Endothelial cell of umbilical vein (primary cell): Measurements from ENCODE around the gene BLTP1. TPM values are rescaled to one million over a fixed set of nuclear protein-coding genes. Genes with fewer than 3 reads are reported as not detected.

ENCODE experiments used
- Bru-seq: library from RNA; stranded (reverse); fragments of 400-500 nt; gene quantifications from one replicate; lab custom pipeline; 2021; lab: Mats Ljungman, UMichigan
- BruChase-seq, 2 experiments: library from RNA; stranded (reverse); fragments of 400-500 nt; gene quantifications; one replicate each; lab custom pipeline; 2021; lab: Mats Ljungman, UMichigan
- BruUV-seq: library from RNA; stranded (reverse); fragments of 400-500 nt; replicated peaks from 2 replicates; lab custom pipeline; 2021; lab: Mats Ljungman, UMichigan
- CTCF ChIA-PET: fragments of 300-600, 350-600 bp; sonication (Branson Sonifier 250); formaldehyde crosslinking; loops from one replicate; lab custom pipeline; 2021; ENCODE audit warnings: antibody characterized with exemption, inconsistent platforms; lab: Charles Lee
- POLR2A ChIA-PET: fragments of 300-600, 350-600 bp; sonication (Branson Sonifier 250); formaldehyde crosslinking; loops from one replicate; lab custom pipeline; 2021; ENCODE audit warnings: antibody characterized with exemption, inconsistent platforms; lab: Charles Lee
- DNase-seq: peaks from one replicate; pipeline ENCODE4 v3.0.0-alpha.2; 2011; ENCODE audit warnings: low read depth, low spot score
- FAIRE-seq: peaks from 2 replicates; lab custom pipeline; 2011; peaks lifted over from hg19 to GRCh38; lab: Jason Lieb, UNC
- H2AFZ ChIP-seq: 2 replicates; pipeline ENCODE4 v1.6.0; 2012; ENCODE audit warnings: low read depth, low read length, control low read depth, inconsistent platforms
- H3K27ac ChIP-seq: 2 replicates; pipeline ENCODE4 v1.5.1; 2011; ENCODE audit warnings: low read depth, mild to moderate bottlenecking, control low read depth, low read length, moderate library complexity; ENCODE audit not compliant: insufficient read depth
- H3K27me3 ChIP-seq, 2 experiments: 2 replicates each; pipeline versions ENCODE4 v1.6.0 to v1.6.1; 2011; ENCODE audit warnings: low read length in 2 of 2, mixed read lengths in 1 of 2; ENCODE audit not compliant: control insufficient read depth in 2 of 2, insufficient read depth in 2 of 2
- H3K36me3 ChIP-seq, 2 experiments: 2 replicates in 1 of 2; 3 replicates in 1 of 2; pipeline ENCODE4 v1.5.1; 2011; ENCODE audit warnings: low read length in 2 of 2, mild to moderate bottlenecking in 1 of 2, moderate library complexity in 1 of 2; ENCODE audit not compliant: control insufficient read depth in 2 of 2, insufficient read depth in 2 of 2; ENCODE audit errors: extremely low read depth in 1 of 2
- H3K4me1 ChIP-seq: 3 replicates; pipeline ENCODE4 v1.5.1; 2011; ENCODE audit warnings: mild to moderate bottlenecking, low read length; ENCODE audit not compliant: control insufficient read depth, insufficient read depth; ENCODE audit errors: extremely low read depth
- H3K4me2 ChIP-seq: 2 replicates; pipeline ENCODE4 v1.6.1; 2011; ENCODE audit warnings: low read length, control low read depth, mixed read lengths; ENCODE audit not compliant: insufficient read depth
- H3K4me3 ChIP-seq, 3 experiments: fragments of 200-600 bp in 1 of 3; sonication (generic), shearing (Covaris generic) in 1 of 3; replicated peaks in 1 of 3; 2 replicates each; pipeline ENCODE4 v1.5.1; 2011 to 2016; ENCODE audit warnings: control low read depth in 3 of 3, low read length in 3 of 3, mild to moderate bottlenecking in 2 of 3, inconsistent platforms in 1 of 3, low read depth in 1 of 3, moderate library complexity in 1 of 3; ENCODE audit not compliant: insufficient read depth in 1 of 3
- H3K79me2 ChIP-seq: 2 replicates; pipeline ENCODE4 v1.6.0; 2012; ENCODE audit warnings: low read length, inconsistent platforms; ENCODE audit not compliant: control insufficient read depth, insufficient read depth
- H3K9ac ChIP-seq: replicated peaks from 2 replicates; pipeline ENCODE3; 2011; ENCODE audit warnings: low read length, control low read depth; ENCODE audit not compliant: insufficient read depth; ENCODE audit errors: extremely low read depth
- H3K9me1 ChIP-seq: replicated peaks from 3 replicates; pipeline ENCODE4 v1.6.0; 2011; ENCODE audit warnings: mild to moderate bottlenecking, low read length; ENCODE audit not compliant: control insufficient read depth, insufficient read depth; ENCODE audit errors: extremely low read depth
- H3K9me3 ChIP-seq: replicated peaks from 2 replicates; pipeline ENCODE4 v1.5.1; 2012; ENCODE audit warnings: low read length, inconsistent platforms; ENCODE audit not compliant: control insufficient read depth, insufficient read depth
- H4K20me1 ChIP-seq: replicated peaks from 2 replicates; pipeline ENCODE3; 2011; ENCODE audit warnings: mild to moderate bottlenecking, low read length; ENCODE audit not compliant: control insufficient read depth, insufficient read depth; ENCODE audit errors: extremely low read depth
- CTCF ChIP-seq, 2 donors: IDR thresholded peaks; 1 replicate in 1 of 2; 2 replicates in 1 of 2; pipeline ENCODE4 v1.5.1; 2011; ENCODE audit warnings: low read length in 2 of 2, mild to moderate bottlenecking in 2 of 2, moderate library complexity in 2 of 2, control low read depth in 1 of 2, inconsistent platforms in 1 of 2, low read depth in 1 of 2; ENCODE audit not compliant: insufficient read depth in 1 of 2; ENCODE audit errors: extremely low read depth in 1 of 2
- EZH2 ChIP-seq: IDR thresholded peaks from 2 replicates; pipeline ENCODE4 v1.6.1; 2012; ENCODE audit warnings: borderline replicate concordance, low read depth, mild to moderate bottlenecking, moderate library complexity, low read length, inconsistent platforms; ENCODE audit not compliant: severe bottlenecking
- FOS ChIP-seq: IDR thresholded peaks from 2 replicates; pipeline ENCODE4 v1.6.1; 2011; ENCODE audit warnings: mild to moderate bottlenecking, low read length, moderate library complexity, borderline replicate concordance; ENCODE audit not compliant: insufficient read depth
- GATA2 ChIP-seq: IDR thresholded peaks from 2 replicates; pipeline ENCODE4 v1.7.0; 2011; ENCODE audit warnings: low read depth, mild to moderate bottlenecking, moderate library complexity, mixed read lengths, low read length; ENCODE audit not compliant: insufficient read length, insufficient read depth
- JUN ChIP-seq: IDR thresholded peaks from 2 replicates; pipeline ENCODE4 v1.6.1; 2011; ENCODE audit warnings: borderline replicate concordance, low read depth; ENCODE audit not compliant: insufficient read length, insufficient read depth
- MYC ChIP-seq: IDR thresholded peaks from one replicate; pipeline ENCODE4 v1.6.1; 2011; ENCODE audit warnings: mild to moderate bottlenecking, low read depth, low read length
- POLR2A ChIP-seq: IDR thresholded peaks from 2 replicates; pipeline ENCODE4 v1.6.1; 2012; ENCODE audit warnings: low read depth, mild to moderate bottlenecking, control low read depth, low read length
- POLR2AphosphoS5 ChIP-seq: IDR thresholded peaks from 2 replicates; pipeline ENCODE4 v1.6.1; 2012; ENCODE audit warnings: low read depth, mild to moderate bottlenecking, control low read depth, low read length, moderate library complexity; ENCODE audit not compliant: insufficient read depth
- dilution Hi-C: fragments of 300-500 bp; cut with MboI; formaldehyde crosslinking; loops from one replicate; pipeline ENCODE4 v1.15.0; 2019; ENCODE audit warnings: low sequenced_read_pairs; ENCODE audit not compliant: extremely low pct_ligation_motif_present
- intact Hi-C: fragments of 100-400 bp; cut with micrococcal nuclease; formaldehyde crosslinking; loops from one replicate; pipeline ENCODE4 v1.10.0; 2022
- long read RNA-seq: library from polyadenylated mRNA; stranded (forward); transcript quantifications from one replicate; pipeline ENCODE4 v2.0.0, GENCODE V29; 2021
- polyA minus RNA-seq, 3 experiments: library from RNA; depleted of rRNA, polyadenylated mRNA; stranded (reverse); fragments of >200 nt; gene quantifications; 1 replicate in 1 of 3; 2 replicates in 2 of 3; pipeline ENCODE4 v1.2.3, GENCODE V29; 2011
- polyA plus RNA-seq, 4 experiments: library from polyadenylated mRNA; depleted of rRNA in 3 of 4; stranded (reverse) in 3 of 4; unstranded in 1 of 4; fragments of >200 nt; gene quantifications; 2 replicates each; pipeline versions ENCODE4 v1.2.1 to v1.2.3, GENCODE V29; 2011 to 2012; ENCODE audit warnings: missing spikeins in 1 of 4
- total RNA-seq: library from RNA; stranded (reverse); gene quantifications from 2 replicates; pipeline ENCODE4 v1.2.3, GENCODE V29; 2021

The BLTP1 gene
- total RNA-seq (37.5 and 47.1 TPM in 2 replicates), polyA plus RNA-seq (12.8 and 14.7 TPM in 2 replicates), polyA minus RNA-seq (137 and 144 TPM in 2 replicates), Bru-seq, nascent RNA (percentile 78 among the genes with signal in this experiment), BruChase-seq, experiment 1, labeled RNA remaining after a 6-hour chase (percentile 81 among the genes with signal in this experiment), BruChase-seq, experiment 2, labeled RNA remaining after a 2-hour chase (percentile 80 among the genes with signal in this experiment)
- polyA plus RNA-seq (2011; cell fraction: cytosol; rRNA removed): 12.7 and 14.9 TPM in 2 replicates
- polyA plus RNA-seq (2011; cell fraction: nucleus; rRNA removed): 66.1 and 78.8 TPM in 2 replicates
- polyA plus RNA-seq (2012): 25.3 and 30.3 TPM in 2 replicates
- polyA minus RNA-seq (2011; cell fraction: cytosol; rRNA and poly(A)+ RNA removed): 20.7 TPM
- 230 and 341 TPM in 2 replicates for polyA minus RNA-seq (2011; cell fraction: nucleus; rRNA and poly(A)+ RNA removed)
- long read RNA-seq, partial matches to known transcripts: 2 of 5 reads
- long read RNA-seq, other reads (novel, unspliced or antisense): 3 of 5 reads

- intact Hi-C loops: loop anchor here (5.0 kb wide), 2 partner anchors 200 to 425 kb away; partner anchors contain the start of gene TRPC3
- Histone ChIP-seq H3K4me1 (peaks cover 6% of the 10 kb centered on the region), H3K9me3 (no peaks in the 10 kb centered on the region), H3K36me3 (peaks cover 0 to 2% of the 10 kb centered on the region in 2 experiments), H3K9ac (peak within 1 kb of the TSS; percentile 84), H4K20me1 (no peaks in the 10 kb centered on the region), H3K79me2 (peaks cover 15% of the 10 kb centered on the region), H3K4me3 (peak within 1 kb of the TSS; percentile 52 to 79 (median 73)), H3K4me2 (peak within 1 kb of the TSS; percentile 94), H3K27ac (peak within 1 kb of the TSS; percentile 50), H3K9me1 (no peaks in the 10 kb centered on the region), H3K27me3 (peaks cover 0 to 2% of the 10 kb centered on the region in 2 experiments), H2AFZ (peak within 1 kb of the TSS; percentile 90)
- DNase-seq: peak; percentile 89
- dilution Hi-C loops: no loop called here
- peak; percentile 64 for FAIRE-seq
- no TSS peak for BruUV-seq
- no peak for TF ChIP-seq FOS
- no peak for TF ChIP-seq CTCF (IDR thresholded peaks at IDR 0.05; ENCODE audit: extremely low read depth in 1 of 2, insufficient read depth in 1 of 2, low read depth in 1 of 2, low read length in 2 of 2)
- TF ChIP-seq JUN: no peak
- TF ChIP-seq POLR2A: peak; percentile 80
- no peak for TF ChIP-seq MYC
- no peak for TF ChIP-seq EZH2
- TF ChIP-seq GATA2: no peak
- TF ChIP-seq POLR2AphosphoS5: peak; percentile 79
- ChIA-PET CTCF (no interaction called here), POLR2A (no interaction called here)
These were observed at the start of gene BLTP1 for GRCh38 chr4:122151982-122152710. Gene BLTP1, plus strand, starts transcription at chr4:122152331. Its CDS starts 18,317 bp downstream, at chr4:122170648.
